Skeletal muscle tissue (tissue), 4 donors: ENCODE measurements around the gene ANO6. TPM values are rescaled to one million over a fixed set of nuclear protein-coding genes. Genes with fewer than 3 reads are reported as not detected.
"Not testable (repeated sequence)": the region's sequence is repeated elsewhere in the genome, so short reads cannot be mapped to it uniquely, and the experiment has no call there.

Experiments
- H3K27ac ChIP-seq: one replicate; pipeline ENCODE4 v1.7.0; 2013; ENCODE audit warnings: mild to moderate bottlenecking, low read depth, low read length, inconsistent platforms
- H3K27me3 ChIP-seq, 3 donors: one replicate each; pipeline ENCODE4 v1.7.0; 2013; ENCODE audit warnings: low read length in 3 of 3; ENCODE audit not compliant: control insufficient read depth in 3 of 3, insufficient read depth in 3 of 3
- H3K36me3 ChIP-seq, 3 donors: one replicate each; pipeline ENCODE4 v1.7.0; 2013; ENCODE audit warnings: low read length in 3 of 3; ENCODE audit not compliant: control insufficient read depth in 3 of 3, insufficient read depth in 3 of 3
- H3K4me1 ChIP-seq, 3 donors: one replicate each; pipeline ENCODE4 v1.7.0; 2013; ENCODE audit warnings: low read length in 3 of 3, mild to moderate bottlenecking in 3 of 3; ENCODE audit not compliant: control insufficient read depth in 3 of 3, insufficient read depth in 3 of 3
- H3K4me3 ChIP-seq, 3 donors: one replicate each; pipeline ENCODE4 v1.7.0; 2013; ENCODE audit warnings: low read length in 3 of 3
- H3K9ac ChIP-seq, 3 donors: one replicate each; pipeline ENCODE4 v1.7.0; 2013; ENCODE audit warnings: low read length in 3 of 3, mild to moderate bottlenecking in 3 of 3, moderate library complexity in 2 of 3, low read depth in 1 of 3
- H3K9me3 ChIP-seq, 3 donors: one replicate each; pipeline ENCODE4 v1.7.0; 2013; ENCODE audit warnings: low read length in 3 of 3; ENCODE audit not compliant: control insufficient read depth in 3 of 3
- total RNA-seq: library from RNA; depleted of rRNA; stranded (reverse); fragments of >200 nt; gene quantifications from one replicate; pipeline ENCODE4 v1.2.3, GENCODE V29; 2014
- donor health status: Osteomylitis.

The ANO6 gene
- total RNA-seq, 1 donor from 2014 or later: 50.6 TPM

DNA sequence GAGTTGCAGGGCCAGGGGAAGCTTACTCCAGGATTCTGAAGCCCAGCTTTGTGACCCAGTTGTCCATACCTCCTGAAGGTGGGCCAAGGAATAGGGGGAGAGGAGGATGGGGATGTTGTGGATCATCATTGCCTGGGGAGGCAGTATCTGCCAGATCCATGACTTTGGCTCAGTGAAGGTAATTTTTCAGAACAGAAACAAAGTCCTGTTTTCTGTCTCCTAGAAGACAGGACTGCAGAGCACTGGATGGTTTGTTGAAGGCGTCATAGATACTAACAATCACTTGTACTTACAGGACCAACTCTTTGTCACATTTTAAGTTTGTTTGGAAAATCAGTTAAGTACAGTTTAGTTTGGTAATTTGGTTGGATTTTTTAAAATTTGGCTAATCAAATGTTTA, 38.4 kb downstream of the ANO6 start:
- Histone ChIP-seq H3K9me3 (no peaks in the 10 kb centered on the region), H3K36me3 (no peaks in the 10 kb centered on the region), H3K4me1 (peaks cover 9 to 16% (median 11%) of the 10 kb centered on the region in 3 donors), H3K27me3 (no peaks in the 10 kb centered on the region), H3K27ac (no peak overlapping the region), H3K9ac (no peak overlapping the region), H3K4me3 (no peak overlapping the region)

DNA sequence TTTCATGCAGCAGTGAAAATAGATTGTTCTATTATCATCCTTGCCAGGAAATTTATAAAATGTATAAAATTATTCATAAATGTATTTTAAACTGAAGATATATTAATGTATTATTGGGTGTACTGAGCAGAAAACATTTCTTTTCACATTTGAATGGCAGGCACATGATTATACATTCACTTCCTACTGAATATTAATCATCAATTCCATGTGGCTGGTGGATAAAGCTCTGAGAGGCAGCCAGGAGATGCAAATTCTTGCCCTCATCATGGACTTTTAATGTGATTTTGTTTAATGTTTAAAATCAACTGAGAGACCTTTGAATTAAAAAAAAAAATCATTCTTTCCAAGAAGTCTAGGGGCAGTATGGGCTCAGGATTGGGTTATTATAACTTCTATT, 40.8 kb downstream of the ANO6 start:
- H3K27me3 ChIP-seq: no peaks in the 10 kb centered on the region
- no peak overlapping the region for H3K9ac ChIP-seq
- H3K4me3 ChIP-seq: no peak overlapping the region
- peaks cover 20 to 28% (median 24%) of the 10 kb centered on the region in 3 donors for H3K4me1 ChIP-seq
- no peaks in the 10 kb centered on the region for H3K9me3 ChIP-seq
- no peaks in the 10 kb centered on the region for H3K36me3 ChIP-seq
- H3K27ac ChIP-seq: no peak overlapping the region

- H3K9me3 ChIP-seq: no peaks in the 10 kb centered on the region
- H3K36me3 ChIP-seq: no peaks in the 10 kb centered on the region
- no peak overlapping the region for H3K9ac ChIP-seq
- H3K4me1 ChIP-seq: peaks cover 20 to 28% (median 24%) of the 10 kb centered on the region in 3 donors
- no peak overlapping the region for H3K4me3 ChIP-seq
- no peaks in the 10 kb centered on the region for H3K27me3 ChIP-seq
- no peak overlapping the region for H3K27ac ChIP-seq
These were observed 41.5 kb downstream of the ANO6 start for GRCh38 chr12:45257185-45257930.

GRCh38 chr12:45259675-45260074, 43.8 kb downstream of the ANO6 start:
- no peak overlapping the region for H3K27ac ChIP-seq
- H3K36me3 ChIP-seq: no peaks in the 10 kb centered on the region
- peaks cover 26 to 37% (median 26%) of the 10 kb centered on the region in 3 donors for H3K4me1 ChIP-seq
- no peaks in the 10 kb centered on the region for H3K9me3 ChIP-seq
- H3K4me3 ChIP-seq: peak overlapping the region in 1 of 3 donors; percentile 6
- no peak overlapping the region for H3K9ac ChIP-seq
- no peaks in the 10 kb centered on the region for H3K27me3 ChIP-seq

DNA sequence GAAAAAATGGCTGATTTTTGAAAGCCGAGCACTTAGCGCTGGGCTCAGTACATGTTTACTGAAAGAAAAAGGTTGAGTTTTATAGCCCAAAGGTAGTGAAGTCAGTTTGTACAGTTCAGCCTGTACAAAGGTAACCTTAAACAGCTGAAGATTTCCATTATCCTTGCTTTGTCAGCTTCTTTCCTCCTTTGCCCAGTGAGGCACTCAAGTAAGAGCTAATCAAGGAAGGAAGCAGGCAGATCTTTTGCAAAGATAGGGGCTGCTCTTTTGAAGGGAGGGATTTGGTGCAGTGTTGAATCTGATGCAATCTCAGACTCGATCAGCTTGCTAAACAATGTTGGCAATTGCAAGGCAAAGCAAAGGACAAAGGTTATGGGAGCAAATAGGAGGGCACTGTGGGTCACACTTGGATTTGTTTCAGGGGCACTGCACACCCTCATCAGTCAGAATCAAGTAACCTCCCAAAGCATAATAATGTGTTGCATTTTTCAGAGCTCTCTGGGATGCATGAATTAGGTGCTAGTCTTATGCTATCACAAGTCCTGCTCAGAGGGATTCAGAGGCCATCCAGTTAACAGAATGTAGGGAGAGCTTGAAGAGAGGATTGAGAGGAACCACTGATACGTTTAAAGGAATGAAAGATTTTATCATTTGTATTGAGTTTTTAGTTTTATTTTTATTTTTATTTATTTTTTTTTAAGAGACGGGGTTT, 44.4 kb downstream of the ANO6 start:
- no peak overlapping the region for H3K4me3 ChIP-seq
- no peaks in the 10 kb centered on the region for H3K27me3 ChIP-seq
- peaks cover 26 to 37% (median 29%) of the 10 kb centered on the region in 3 donors for H3K4me1 ChIP-seq
- H3K9me3 ChIP-seq: no peaks in the 10 kb centered on the region
- H3K27ac ChIP-seq: no peak overlapping the region
- no peaks in the 10 kb centered on the region for H3K36me3 ChIP-seq
- H3K9ac ChIP-seq: no peak overlapping the region

- peaks cover 26 to 37% (median 29%) of the 10 kb centered on the region in 3 donors for H3K4me1 ChIP-seq
- H3K9ac ChIP-seq: no peak overlapping the region
- H3K27ac ChIP-seq: no peak overlapping the region
These were observed 45.0 kb downstream of the ANO6 start for GRCh38 chr12:45260854-45261253.

DNA sequence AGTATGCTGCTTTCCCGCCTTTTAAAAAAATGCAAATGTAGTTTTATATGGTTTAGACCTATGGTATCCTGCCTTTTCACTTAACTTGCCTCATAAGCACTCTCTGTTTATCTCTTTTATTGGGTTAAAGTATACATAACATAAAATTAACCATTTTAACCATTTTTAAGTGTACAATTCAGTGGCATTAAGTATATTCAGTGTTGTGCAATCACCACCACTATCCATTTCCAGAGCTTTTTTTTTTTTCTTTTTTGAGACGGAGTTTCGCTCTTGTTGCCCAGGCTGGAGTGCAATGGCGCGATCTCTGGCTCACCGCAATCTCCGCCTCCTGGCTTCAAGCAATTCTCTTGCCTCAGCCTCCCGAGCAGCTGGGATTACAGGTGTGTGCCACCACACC, 46.3 kb downstream of the ANO6 start:
- H3K4me1 ChIP-seq: peaks cover 23 to 35% (median 26%) of the 10 kb centered on the region in 3 donors
- H3K9me3 ChIP-seq, H3K4me3 ChIP-seq: not testable (repeated sequence)

More at GRCh38 chr12:45260854-45261253, 45.0 kb downstream of the ANO6 start:
- Histone ChIP-seq H3K27me3 (no peaks in the 10 kb centered on the region), H3K9me3 (no peaks in the 10 kb centered on the region), H3K36me3 (no peaks in the 10 kb centered on the region), H3K4me3 (no peak overlapping the region)

DNA sequence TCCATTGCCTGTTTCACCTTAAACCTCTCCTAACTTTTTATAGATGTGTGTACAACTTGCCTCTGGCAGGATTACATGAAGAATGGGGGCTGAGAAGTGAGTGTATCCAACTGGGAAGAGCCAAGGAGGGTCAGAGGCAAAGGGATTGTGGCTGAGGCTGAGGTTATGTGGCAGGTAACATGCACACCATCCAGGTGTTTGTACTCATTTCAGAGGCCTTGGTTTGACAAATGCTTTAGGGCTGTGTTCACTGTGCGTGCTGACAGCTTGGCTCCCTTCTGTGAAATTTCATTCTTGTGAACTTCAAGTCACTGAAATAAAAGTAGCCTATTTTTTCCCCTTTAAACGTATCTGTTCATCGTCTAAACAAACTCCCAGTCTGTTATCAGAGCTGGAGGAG, 47.7 kb downstream of the ANO6 start:
- no peaks in the 10 kb centered on the region for H3K36me3 ChIP-seq
- H3K4me3 ChIP-seq: no peak overlapping the region
- no peaks in the 10 kb centered on the region for H3K9me3 ChIP-seq
- H3K9ac ChIP-seq: no peak overlapping the region
- H3K27ac ChIP-seq: no peak overlapping the region
- no peaks in the 10 kb centered on the region for H3K27me3 ChIP-seq
- H3K4me1 ChIP-seq: peaks cover 20 to 31% (median 29%) of the 10 kb centered on the region in 3 donors

More for the DNA sequence above, 46.3 kb downstream of the ANO6 start:
- not testable (repeated sequence) for H3K27ac ChIP-seq, H3K36me3 ChIP-seq, H3K9ac ChIP-seq, H3K27me3 ChIP-seq

GRCh38 chr12:45268672-45269411, 52.9 kb downstream of the ANO6 start:
- Histone ChIP-seq H3K4me1 (peaks cover 20 to 33% (median 30%) of the 10 kb centered on the region in 3 donors), H3K27me3 (no peaks in the 10 kb centered on the region), H3K4me3 (no peak overlapping the region), H3K9me3 (no peaks in the 10 kb centered on the region), H3K27ac (peak overlapping the region; percentile 39), H3K36me3 (no peaks in the 10 kb centered on the region), H3K9ac (peak overlapping the region in 1 of 3 donors; percentile 36)
